GM21447 (cell line): ENCODE data around the gene SDK1.
"Not testable (repeated sequence)": the region's sequence is repeated elsewhere in the genome, so short reads cannot be mapped to it uniquely, and the experiment has no call there.

Source experiments
- ATAC-seq: cut with Tn5 transposase; IDR thresholded peaks from one replicate; pipeline ENCODE4 v1.9.1; 2021; ENCODE audit not compliant: unreplicated experiment

Gene SDK1

DNA sequence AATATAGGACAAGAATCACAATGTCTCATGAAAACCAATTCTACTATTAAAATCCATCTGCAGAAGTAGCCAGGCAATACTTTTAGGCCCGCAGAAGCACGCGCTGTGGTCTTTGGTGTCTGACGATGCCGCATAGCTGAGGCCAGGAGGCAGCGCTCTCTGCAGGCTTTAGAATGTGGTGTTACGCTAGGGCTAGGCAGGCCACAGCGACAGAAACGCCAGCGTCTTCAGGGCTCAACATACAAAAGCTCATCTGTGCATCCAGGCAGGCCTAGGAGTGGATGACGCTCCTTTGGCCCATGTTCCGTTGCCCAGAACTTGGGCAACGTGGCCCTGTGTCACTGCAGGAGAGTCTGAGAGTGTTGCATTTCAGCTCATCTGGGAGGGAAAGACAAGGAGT lies 779.9 kb downstream of the SDK1 start:
- no peak for ATAC-seq

DNA sequence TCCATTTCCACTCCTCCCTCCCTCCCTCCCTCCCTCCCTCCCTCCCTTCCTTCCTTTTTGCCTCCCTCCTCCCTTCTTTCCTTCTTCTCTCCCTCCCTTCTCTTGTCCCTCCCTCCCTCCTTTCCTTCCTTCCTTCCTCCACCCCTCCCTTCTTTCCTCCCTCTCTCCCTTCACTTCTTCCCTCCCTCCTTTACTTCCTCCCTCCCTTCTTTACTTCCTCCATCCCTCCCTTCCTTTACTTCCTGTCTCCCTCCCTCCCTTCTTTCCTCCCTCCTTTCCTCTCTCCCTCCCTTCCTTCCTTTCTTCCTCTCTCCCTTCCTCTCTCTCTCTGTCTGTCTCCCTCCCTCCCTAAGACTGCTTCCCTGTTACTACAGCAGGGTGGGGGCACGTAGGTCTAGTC lies 782.5 kb downstream of the SDK1 start:
- no peak for ATAC-seq

DNA sequence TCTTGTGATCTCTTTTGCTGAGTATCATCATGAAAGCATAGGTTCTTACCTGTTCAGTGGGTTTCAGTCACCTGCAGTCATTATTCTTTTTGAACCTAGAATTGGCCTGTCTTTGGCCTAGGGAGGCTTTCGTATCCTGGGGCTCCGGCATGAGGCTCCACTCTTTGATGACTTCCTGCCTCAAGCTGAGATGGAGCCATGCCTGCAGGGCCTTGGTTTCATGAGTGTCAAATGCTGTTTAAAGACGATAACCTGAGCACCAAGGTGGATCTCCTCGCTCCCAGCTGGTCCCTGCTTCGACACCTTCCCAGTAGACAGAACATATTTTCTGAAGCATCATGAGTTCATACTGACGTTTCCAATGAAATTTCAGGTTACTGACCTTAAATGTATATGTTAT lies 783.2 kb downstream of the SDK1 start:
- ATAC-seq = no peak

DNA sequence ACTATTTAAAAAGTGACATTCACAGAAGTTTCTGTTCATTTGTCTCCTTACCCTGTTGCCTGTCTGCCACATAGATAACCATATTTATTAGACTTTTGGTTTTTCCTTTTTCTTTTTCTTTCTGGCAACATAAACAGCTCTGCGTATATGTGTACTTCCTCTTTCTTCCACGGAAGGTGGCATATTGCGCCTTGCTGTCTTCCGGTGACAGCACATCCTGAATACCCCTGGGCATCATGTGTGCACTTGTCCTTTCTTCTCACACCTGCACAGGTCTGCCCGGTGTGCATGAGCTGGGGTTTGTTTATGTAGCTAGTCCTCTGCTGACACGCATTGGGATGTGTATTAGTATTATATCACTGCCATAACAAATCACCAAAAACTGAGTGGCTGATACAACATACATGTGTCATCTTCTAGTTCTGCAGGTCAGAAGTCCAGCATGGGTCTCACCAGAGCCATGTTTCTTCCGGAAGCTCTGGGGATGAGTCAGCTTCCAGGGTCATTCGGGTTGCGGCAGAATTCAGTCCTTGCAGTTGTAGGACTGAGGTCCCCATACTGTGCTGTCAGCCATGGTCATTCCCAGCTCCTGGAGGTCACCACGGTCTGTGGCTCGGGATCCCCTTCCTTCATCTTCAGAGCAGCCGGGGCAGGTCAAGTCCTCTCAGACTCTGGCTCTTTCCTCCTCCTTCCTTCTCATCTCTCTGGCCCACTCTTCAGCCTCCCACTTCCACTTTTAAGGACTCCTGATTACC lies 785.1 kb downstream of the SDK1 start:
- ATAC-seq = no peak

DNA sequence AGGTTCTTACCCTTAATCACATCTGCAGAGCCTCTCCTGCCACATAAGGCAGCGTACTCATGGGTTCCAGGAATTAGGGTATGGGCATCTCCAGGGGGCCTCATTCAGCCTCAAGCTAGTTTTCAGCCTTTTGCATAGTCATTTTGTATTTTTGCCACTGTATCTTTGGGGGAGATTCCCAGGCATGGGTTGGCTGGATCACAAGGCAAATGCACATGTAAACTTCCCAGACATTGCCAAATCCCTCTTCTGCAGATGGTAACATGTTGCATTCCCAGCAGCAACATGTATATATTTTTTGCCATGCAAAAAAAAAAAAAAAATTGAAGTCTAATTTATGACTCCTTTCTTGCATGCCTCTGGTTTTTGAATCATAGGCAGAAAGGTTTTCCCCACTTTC lies 785.7 kb downstream of the SDK1 start:
- ATAC-seq = no peak

DNA sequence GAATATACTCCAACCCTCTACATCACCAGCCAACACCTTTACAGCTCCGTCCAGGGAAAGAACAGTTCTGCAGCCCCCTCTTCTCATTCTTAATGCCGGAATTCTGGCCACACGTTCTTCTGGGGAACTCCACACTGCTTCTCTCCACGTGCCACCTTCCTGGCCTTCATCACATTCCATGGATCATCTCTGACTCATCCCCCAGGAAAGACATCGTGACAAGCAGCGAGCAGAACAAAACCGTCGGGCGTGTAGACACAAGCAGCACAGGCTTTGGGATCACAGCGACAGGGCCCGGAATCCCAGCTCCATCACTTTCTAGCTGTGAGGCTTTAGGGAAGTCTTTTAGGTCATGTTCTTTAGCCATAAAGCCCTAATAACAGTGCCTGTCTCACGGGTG lies 790.7 kb downstream of the SDK1 start:
- ATAC-seq = no peak

DNA sequence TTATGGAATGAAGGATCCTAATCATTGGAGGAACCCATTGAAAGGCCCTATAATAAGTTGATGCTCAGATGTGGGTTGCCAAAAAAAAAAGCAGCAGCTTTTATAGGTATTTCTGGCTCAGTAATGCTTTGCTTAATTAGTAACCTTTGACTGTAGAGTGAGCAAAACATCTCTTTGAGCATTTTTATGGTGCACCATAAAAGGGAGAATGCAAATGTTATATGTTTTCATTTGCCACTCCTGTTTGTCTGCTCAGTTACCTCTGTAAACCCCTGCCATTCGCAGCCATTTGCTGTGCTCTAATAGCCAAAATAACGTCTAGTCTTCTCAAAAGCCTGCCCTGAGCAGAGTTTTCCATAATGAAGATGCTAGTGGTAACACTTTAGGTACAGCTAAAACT lies 792.0 kb downstream of the SDK1 start:
- no peak for ATAC-seq

DNA sequence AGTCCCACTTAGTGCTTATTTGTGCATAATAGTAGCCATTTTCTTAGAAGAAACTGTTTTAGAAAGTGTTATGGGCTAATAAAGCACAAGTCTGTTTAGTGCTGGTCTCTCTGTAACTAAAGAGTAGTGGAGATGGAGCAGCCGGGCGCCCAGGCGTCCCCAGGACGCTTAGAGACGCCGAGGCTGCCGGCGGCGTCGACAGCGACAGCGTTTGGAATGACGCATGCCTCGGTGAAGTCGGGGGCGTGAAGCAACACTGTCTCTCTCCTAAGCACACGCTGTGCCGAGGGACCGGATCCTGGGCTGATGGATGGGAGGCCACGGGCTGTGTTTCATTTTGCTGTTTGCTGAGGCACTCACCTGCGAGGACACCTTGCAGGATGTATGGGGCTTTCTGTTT lies 792.4 kb downstream of the SDK1 start:
- no peak for ATAC-seq

DNA sequence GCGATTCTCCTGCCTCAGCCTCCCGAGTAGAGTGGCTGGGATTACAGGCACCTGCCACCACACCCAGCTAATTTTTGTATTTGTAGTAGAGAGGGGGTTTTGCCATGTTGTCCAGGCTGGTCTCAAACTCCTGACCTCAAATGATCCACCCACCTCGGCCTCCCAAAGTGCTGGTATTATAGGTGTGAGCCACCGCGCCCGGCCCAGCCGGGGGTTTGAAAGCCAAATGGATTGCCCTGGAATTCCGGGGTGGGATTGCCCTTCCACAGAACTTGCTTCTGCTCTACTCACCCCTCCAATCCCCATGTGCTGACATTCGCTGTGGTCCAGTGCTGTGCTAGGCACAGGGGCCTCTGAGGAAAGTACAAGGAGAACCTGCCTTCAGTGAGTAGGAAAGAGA lies 793.1 kb downstream of the SDK1 start:
- ATAC-seq = not testable (repeated sequence)

DNA sequence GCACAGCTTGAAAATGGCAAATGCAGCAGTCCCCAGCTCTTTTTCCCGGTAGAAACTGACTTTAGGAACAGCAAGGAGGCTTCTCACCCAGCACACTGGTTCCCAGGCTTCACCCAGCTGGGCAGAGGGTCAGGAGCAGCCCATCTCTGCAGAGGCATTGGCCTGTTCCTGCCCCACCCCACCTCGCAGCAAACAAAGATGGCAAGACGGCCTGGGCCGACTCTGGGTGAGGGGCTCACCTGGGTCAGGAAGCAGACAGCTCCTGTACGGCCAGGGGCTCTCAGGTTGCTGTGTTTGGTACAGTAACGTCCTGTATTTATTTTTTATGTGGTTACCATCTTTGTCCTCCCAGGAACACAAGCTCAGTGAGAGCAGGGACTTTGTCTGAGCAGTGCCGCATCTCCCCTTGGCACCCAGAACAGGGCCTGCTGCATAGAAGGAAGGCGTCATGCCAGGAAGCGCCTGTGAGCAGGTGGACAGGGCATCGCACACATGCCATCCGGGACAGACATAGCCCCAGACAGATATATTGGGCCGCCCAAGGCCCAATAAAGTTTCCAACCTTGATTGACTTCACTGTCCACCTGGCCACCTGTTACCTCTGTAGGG lies 796.1 kb downstream of the SDK1 start:
- ATAC-seq = no peak

DNA sequence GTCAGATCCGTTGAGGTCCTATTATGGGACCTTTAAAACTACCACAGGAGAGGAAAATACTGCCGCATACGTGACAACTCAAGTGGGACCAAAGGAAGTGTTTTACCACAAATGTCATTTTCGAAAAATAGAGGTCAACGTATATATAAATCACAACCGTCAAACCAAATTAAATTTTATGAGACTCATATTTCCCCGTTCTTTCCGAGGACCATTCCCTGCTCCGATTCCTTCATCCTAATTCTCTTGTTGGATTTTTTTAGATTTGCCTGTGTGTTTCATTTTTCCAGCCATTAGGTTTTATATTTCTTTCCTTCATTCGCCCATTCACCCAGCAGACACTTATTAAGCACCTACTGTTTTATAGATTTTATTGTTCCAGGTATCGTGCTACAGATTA lies 797.1 kb downstream of the SDK1 start:
- ATAC-seq = no peak

DNA sequence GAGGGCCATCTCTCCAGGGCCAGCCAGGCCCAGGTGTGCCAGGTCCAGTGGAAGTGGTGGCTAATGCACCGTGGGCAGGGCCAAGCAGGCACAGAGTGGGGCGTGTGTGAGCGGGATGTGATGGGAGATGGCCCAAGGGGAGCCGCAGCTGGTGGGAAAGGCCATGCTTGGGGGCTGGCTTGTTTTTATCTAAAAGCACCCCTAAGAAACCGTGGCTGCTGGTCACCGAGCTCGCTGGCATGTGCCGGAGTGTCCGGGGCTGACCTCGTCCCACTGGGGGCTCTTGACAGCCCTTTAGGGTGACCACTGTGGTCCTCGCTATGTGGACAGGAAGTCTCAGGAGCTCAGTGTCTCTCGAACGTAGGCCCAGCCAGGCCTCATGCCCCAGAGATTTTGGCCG lies 798.6 kb downstream of the SDK1 start:
- ATAC-seq = no peak

DNA sequence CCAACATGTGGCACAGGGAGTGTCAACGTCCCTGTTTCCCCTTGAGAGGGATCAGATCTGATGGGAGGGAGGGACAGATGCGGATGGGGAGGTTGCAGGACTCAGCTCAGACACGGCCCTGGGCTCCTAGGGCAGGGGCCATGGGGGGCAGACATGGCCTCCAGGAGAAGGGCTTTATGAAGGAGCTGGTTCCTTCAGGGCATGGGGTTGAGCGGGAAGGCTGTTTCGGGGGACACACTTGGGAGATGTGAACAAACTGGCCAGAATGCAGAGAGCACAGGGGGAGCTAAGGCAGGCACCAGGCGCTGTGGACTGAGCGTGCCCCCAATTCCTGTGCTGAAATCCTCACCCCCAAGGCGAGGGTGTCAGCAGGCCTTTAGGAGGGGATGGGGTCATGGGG lies 799.1 kb downstream of the SDK1 start:
- ATAC-seq = no peak

DNA sequence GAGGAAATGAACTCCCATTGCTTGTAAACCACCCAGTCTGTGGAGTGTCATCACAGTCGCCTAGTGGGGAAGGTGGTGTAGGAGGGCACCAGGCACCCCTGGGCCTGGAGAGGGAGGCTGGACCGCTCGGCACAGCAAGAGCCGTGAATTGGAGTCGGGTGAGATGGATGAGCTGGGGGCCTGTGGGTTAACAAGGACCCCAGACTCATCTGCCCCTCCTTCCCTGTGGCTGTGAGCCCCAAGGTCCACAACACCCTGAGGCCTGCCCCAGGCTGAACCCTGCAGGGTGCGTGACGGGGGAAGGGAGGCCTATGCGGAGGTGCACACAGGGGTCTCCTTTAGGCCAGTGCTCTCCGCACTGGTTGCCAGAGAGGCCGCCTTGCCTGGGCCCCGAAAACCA lies 799.6 kb downstream of the SDK1 start:
- no peak for ATAC-seq

DNA sequence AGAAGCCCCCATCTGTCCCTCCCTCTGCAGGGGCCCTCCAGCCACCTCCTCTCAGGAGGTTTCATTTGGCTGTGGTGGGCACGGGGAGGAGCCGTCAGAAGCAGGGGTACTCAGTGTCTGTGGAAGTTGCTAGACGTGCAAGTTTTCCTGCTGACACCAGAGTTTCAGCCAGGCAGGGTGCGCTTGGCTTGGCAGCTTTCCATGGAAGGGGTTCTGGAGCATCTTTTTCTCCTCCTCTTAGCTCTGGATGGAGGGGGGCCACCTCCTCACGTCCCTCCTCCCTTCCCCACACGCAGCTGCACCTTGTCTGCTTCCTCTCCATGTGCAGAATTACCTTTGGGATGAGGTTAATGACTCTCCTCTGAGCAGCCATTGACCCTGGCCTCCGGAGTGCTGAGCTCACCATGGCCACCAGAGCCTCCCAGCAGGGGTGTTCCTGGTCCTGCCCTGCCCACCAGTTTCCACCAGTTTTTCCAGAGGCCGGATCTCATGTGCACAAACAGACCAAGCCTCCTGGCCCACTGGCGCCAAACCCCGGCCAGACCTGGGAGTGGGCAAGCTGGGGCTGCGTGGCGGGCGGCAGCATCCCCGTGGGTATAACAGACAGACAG lies 801.3 kb downstream of the SDK1 start:
- ATAC-seq = no peak

DNA sequence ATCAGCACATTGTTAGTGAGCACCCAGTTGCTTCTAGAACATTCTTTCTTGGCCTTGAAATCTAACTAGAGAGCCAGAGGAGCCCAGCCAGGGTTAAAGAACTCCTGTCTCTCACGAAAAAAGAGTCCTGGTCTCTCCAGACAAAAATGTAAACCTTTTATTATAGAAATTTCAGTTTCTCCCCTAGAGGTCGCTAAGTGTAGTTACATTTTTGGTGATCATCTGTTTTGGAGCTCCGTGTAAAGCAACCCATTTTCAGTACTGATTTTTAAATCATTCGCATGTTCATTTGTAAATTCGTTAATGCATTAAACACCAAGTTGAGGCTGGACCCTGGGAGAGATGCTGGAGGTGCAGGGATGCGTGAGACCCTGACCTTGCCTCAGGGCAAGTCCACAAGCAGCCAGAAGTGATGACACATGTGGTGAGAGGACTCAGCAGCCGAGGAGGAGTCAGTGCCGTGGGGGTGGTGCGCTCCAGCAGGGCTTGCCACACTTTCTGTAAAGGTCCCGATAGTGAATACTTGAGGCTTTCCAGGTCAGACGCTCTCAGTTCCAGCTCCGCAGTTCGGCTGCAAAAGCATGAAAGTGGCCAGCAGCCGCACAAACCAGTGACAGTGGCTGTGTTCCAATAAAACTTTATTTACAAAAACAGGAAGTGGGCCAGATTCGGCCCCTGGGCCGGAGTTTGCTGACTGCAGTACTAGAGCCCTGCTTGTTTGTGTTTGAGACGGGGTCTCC lies 802.5 kb downstream of the SDK1 start:
- ATAC-seq = no peak

DNA sequence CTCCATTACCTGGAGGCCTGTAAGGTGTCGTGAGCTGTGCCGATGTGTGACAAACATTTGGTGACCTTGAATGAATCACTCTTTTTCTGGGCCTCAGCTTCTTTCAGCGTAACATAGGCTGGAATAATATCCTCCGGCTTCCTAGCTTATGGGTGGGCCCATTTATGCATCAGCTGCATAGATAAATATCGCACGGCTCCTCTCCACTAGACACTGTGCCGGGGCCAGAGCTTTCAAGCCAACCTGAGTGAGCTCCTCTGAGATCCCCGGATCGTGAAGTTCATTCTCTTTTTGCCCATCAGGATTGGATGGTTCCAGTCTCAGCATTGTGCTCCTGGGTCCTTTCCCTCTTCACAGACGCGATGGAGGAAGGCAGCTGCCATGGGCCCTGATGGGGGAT lies 806.8 kb downstream of the SDK1 start:
- no peak for ATAC-seq

DNA sequence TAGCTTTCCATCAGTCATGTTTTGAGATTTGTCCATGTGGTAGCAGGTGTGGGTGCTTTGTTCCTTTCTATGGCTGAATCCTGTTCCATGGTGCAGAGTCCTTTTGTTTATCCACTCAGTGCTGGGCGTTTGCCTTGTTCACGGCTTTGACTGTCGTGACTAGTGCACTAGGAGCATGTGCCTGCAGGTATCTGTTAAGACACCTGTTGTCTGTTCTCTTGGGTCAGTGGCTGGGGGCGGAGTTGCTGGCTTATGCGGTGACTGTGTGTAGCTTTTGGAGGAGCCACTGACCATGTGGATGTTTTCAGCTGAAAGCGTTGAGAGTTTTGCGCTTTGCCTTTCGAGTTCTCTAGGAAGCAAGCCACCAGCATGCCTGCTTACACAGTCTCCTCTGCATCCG lies 807.9 kb downstream of the SDK1 start:
- ATAC-seq = no peak

DNA sequence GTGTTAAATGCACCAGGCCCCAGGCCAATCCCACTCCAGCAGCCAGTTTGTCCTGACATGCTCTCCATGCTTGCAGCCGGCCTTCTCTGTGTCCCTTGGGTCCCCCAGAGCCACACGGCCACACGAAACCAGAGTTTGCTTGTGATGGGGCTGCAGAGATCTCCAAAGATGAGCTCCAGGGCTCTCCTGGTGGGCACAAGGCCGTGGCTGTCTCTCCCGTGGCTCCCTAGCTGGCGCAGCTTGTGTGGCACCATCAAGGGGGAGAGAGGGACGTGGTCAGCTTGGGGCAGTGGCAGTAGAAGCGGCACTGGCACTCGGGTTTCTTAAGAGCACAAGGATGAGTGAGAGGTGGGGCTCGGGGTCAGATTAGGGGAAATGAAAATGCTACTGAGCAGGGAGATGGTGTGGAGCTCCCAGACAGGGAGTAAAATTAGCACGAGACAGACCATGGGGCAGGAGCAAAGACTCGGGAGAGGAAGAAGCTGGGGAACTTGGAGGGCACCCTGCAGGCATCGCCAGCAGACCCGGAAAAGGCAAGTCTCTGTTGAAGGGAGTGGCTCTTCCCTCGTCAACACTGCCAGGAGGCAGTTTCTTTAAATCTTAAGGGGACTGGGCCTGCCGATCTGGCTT lies 808.5 kb downstream of the SDK1 start:
- no peak for ATAC-seq

DNA sequence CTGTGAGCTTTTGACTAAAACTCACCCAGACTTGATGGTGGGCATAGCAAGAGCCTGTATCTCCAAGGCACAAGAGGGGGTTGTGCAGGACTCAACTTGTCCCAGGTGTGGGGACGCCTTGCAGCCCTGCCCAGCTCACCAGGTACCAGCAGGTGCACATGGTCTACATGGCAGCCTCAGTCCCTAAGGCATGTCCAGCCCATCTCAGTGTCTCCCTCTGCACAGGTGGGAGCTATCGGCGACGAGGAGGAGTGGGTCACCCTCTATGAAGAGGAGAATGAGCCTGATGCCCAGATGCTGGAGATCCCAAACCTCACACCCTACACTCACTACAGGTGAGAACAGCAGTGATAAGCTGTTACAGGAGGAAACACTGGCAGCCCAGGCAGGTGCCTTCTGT lies 809.4 kb downstream of the SDK1 start:
- ATAC-seq = no peak

DNA sequence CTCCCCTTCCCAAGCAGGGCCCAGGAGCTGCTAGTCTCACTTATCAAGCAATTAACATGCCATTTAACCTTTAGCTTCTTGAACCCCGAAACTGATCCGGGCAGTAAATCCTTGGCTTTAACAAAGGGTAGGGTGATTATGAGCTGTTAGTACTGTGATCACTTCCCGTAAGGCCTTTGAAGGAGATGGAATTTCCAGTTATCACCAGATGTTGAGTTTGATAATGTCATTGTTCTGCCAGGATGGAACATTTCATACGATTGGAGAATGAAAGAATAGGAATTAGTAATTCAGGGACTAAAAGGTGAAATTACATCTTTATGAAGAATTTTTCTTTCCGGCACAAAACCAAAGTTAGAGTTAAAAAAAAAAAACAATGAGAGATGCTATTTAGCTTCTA lies 810.1 kb downstream of the SDK1 start:
- no peak for ATAC-seq
